Kidney (tissue), 14 donors: ENCODE measurements around the gene CLECL1. TPM values are rescaled to one million over a fixed set of nuclear protein-coding genes. Genes with fewer than 3 reads are reported as not detected.
"Not testable (repeated sequence)": the region's sequence is repeated elsewhere in the genome, so short reads cannot be mapped to it uniquely, and the experiment has no call there.

ENCODE experiments used
- DNase-seq, 5 donors: peaks; one replicate each; pipeline ENCODE4 v3.0.0-alpha.2; 2013 to 2020
- FAIRE-seq: peaks from 2 replicates; lab custom pipeline; 2012; peaks lifted over from hg19 to GRCh38; lab: Jason Lieb, UNC
- H3K27ac ChIP-seq, 2 donors: one replicate each; pipeline ENCODE4 v1.7.0; 2013; ENCODE audit warnings: low read depth in 2 of 2, low read length in 2 of 2, inconsistent platforms in 1 of 2
- H3K27me3 ChIP-seq: one replicate; pipeline ENCODE4 v1.7.1; 2013; ENCODE audit warnings: low read length, inconsistent platforms; ENCODE audit not compliant: control insufficient read depth, insufficient read depth
- H3K36me3 ChIP-seq, 3 donors: one replicate each; pipeline versions ENCODE4 v1.7.0 to v1.7.1; 2013; ENCODE audit warnings: low read length in 3 of 3, control low read depth in 1 of 3, inconsistent platforms in 1 of 3; ENCODE audit not compliant: insufficient read depth in 3 of 3, control insufficient read depth in 2 of 3
- H3K4me1 ChIP-seq, 3 donors: one replicate each; pipeline versions ENCODE4 v1.7.0 to v1.7.1; 2013; ENCODE audit warnings: low read length in 3 of 3, inconsistent platforms in 1 of 3, low read depth in 1 of 3; ENCODE audit not compliant: control insufficient read depth in 2 of 3, insufficient read depth in 2 of 3
- H3K4me3 ChIP-seq, 3 donors: one replicate each; pipeline versions ENCODE4 v1.7.0 to v1.8.1; 2013; ENCODE audit warnings: low read length in 3 of 3, control low read depth in 1 of 3, inconsistent platforms in 1 of 3
- H3K9ac ChIP-seq, 3 donors: one replicate each; pipeline versions ENCODE4 v1.7.0 to v1.7.1; 2013; ENCODE audit warnings: low read length in 3 of 3, control low read depth in 1 of 3, inconsistent platforms in 1 of 3
- H3K9me3 ChIP-seq, 3 donors: one replicate each; pipeline versions ENCODE4 v1.7.0 to v1.7.1; 2013; ENCODE audit warnings: low read length in 3 of 3, control low read depth in 1 of 3, inconsistent platforms in 1 of 3; ENCODE audit not compliant: control insufficient read depth in 2 of 3, insufficient read depth in 1 of 3
- intact Hi-C: fragments of 100-400 bp; cut with DNase I; formaldehyde crosslinking; loops from one replicate; pipeline ENCODE4 v1.11.1; 2022
- polyA plus RNA-seq: library from polyadenylated mRNA; stranded (reverse); fragments of 350-450 nt; fragmentation: Illumina TruSeq; extraction: RNeasy Lipid Tissue Mini Kit (QIAGEN cat#74804); gene quantifications from one replicate; pipeline ENCODE4 v1.2.3, GENCODE V29; 2014; ENCODE audit warnings: low read depth, low replicate concordance; ENCODE audit not compliant: insufficient read depth
- total RNA-seq: library from RNA; stranded (reverse); fragmentation: NEBNext Ultra II Directional; extraction: Animal tissue kit (Norgen Biotek cat#: 25700); gene quantifications from one replicate; pipeline ENCODE4 v1.2.1, GENCODE V29; 2021
- TF ChIP-seq, protein P1 (sequence below): IDR thresholded peaks from 3 replicates; pipeline ENCODE4 v1.5.1; 2012; ENCODE audit warnings: mild to moderate bottlenecking, moderate library complexity, borderline replicate concordance; ENCODE audit not compliant: insufficient read depth; ENCODE audit errors: extremely low read depth
- donor health status: control.
- donor health status: control.
- donor health status: control.
- donor health status: control.
- donor health status: control.
- donor health status: DM: yes; HTN: yes; CAD: no.
- donor health status: Normal renal cell carcinoma (clear cell type).

Gene CLECL1
- total and polyA plus RNA-seq, 2 donors from 2014 or later, result 2.1 TPM; not detected in 1

DNA sequence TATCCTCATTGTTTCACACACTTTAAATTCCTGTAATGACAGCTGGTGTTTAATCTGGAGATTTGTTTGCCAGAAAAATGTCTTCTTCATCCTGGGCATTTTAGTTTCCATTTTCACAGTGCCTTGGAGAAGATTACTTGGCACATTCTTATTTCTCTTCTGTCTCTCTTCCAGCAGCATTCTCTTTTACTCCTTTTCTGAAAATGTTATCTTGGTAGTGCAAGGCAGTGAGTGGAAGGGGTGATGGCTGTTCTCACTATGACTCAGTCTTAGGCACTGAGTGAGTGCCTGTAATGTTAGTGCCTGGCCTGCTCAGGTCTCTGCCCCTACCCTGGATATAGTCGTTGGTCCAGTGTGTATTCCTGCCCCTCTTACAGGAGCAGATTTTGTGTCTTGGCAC lies 13.1 kb downstream of the CLECL1 start:
- Histone ChIP-seq H3K9ac (no peak overlapping the region), H3K36me3 (no peaks in the 10 kb centered on the region), H3K9me3 (no peaks in the 10 kb centered on the region), H3K27ac (no peak overlapping the region), H3K27me3 (no peaks in the 10 kb centered on the region), H3K4me3 (no peak overlapping the region), H3K4me1 (peaks cover 0 to 2% (median 0%) of the 10 kb centered on the region in 3 donors)
- TF ChIP-seq, protein P1, sequence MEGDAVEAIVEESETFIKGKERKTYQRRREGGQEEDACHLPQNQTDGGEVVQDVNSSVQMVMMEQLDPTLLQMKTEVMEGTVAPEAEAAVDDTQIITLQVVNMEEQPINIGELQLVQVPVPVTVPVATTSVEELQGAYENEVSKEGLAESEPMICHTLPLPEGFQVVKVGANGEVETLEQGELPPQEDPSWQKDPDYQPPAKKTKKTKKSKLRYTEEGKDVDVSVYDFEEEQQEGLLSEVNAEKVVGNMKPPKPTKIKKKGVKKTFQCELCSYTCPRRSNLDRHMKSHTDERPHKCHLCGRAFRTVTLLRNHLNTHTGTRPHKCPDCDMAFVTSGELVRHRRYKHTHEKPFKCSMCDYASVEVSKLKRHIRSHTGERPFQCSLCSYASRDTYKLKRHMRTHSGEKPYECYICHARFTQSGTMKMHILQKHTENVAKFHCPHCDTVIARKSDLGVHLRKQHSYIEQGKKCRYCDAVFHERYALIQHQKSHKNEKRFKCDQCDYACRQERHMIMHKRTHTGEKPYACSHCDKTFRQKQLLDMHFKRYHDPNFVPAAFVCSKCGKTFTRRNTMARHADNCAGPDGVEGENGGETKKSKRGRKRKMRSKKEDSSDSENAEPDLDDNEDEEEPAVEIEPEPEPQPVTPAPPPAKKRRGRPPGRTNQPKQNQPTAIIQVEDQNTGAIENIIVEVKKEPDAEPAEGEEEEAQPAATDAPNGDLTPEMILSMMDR, result no peak
- intact Hi-C loops, result no loop called here
- FAIRE-seq (no peak), DNase-seq (no peak)

GRCh38 chr12:9718968-9719367 lies 13.9 kb downstream of the CLECL1 start:
- no peak overlapping the region for H3K27ac ChIP-seq
- H3K4me3 ChIP-seq, result no peak overlapping the region
- H3K9ac ChIP-seq, result no peak overlapping the region
- H3K9me3 ChIP-seq, result no peaks in the 10 kb centered on the region
- FAIRE-seq (no peak), DNase-seq (peak in 3 of 5 donors; percentile 26 to 53 (median 33))
- peaks cover 0 to 2% (median 0%) of the 10 kb centered on the region in 3 donors for H3K4me1 ChIP-seq
- no peaks in the 10 kb centered on the region for H3K27me3 ChIP-seq
- H3K36me3 ChIP-seq, result no peaks in the 10 kb centered on the region
- intact Hi-C loops, result no loop called here
- TF ChIP-seq, protein P1, result no peak

GRCh38 chr12:9717070-9717925 lies 15.6 kb downstream of the CLECL1 start:
- no peak overlapping the region for H3K9ac ChIP-seq
- intact Hi-C loops, result no loop called here
- TF ChIP-seq, protein P1, result no peak

DNA sequence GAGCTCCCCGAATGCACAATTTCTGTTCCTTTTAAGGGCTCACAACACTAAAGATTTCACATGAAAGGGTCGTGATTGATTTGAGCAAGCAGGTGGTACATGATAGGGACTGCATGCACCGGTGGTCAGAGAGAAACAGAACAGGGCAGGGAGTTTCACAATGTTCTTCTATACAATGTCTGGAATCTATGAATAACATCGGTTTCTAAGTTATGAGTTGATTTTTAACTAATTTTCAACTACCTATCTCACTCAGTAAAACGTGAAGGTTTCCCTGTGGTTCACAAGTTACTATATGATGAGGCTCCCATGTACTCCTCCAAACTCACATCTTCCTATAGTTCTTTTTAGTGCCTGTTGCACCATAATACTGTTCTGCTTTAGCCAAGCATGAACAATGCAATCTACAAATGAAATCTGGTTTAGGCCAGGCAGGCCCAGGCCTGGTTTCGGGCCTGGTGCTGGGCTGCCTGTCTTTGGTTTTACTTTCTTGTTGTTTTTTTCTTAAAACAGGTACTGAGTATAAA lies 19.8 kb downstream of the CLECL1 start:
- H3K27me3 ChIP-seq, DNase-seq, H3K4me3 ChIP-seq, H3K4me1 ChIP-seq, H3K9me3 ChIP-seq, H3K27ac ChIP-seq, FAIRE-seq, H3K36me3 ChIP-seq, H3K9ac ChIP-seq, intact Hi-C loops: not testable (repeated sequence)

More at GRCh38 chr12:9717070-9717925, 15.6 kb downstream of the CLECL1 start:
- Histone ChIP-seq H3K27me3 (no peaks in the 10 kb centered on the region), H3K9me3 (no peaks in the 10 kb centered on the region), H3K4me3 (no peak overlapping the region), H3K36me3 (no peaks in the 10 kb centered on the region), H3K4me1 (peaks cover 0 to 2% (median 0%) of the 10 kb centered on the region in 3 donors), H3K27ac (no peak overlapping the region)
- DNase-seq, result no peak
- FAIRE-seq, result no peak
